Measurements from ENCODE around the gene CD1C.
"Not testable (repeated sequence)": the region's sequence is repeated elsewhere in the genome, so short reads cannot be mapped to it uniquely, and the experiment has no call there.

The CD1C gene

GRCh38 chr1:158289811-158290210 lies at the start of gene CD1C:
TSS of gene CD1C (plus strand) at chr1:158289923. CDS start at chr1:158290065, 142 bp downstream.
- DNase-seq: no peak

- no peak for DNase-seq
These were observed 43.1 kb upstream of the CD1C start for GRCh38 chr1:158246650-158247049.

GRCh38 chr1:158248118-158248517 lies 41.6 kb upstream of the CD1C start:
- DNase-seq: peak; percentile 74

GRCh38 chr1:158248771-158249170 lies 41.0 kb upstream of the CD1C start:
- peak; percentile 18 for DNase-seq

GRCh38 chr1:158249646-158250045 lies 40.1 kb upstream of the CD1C start:
- no peak for DNase-seq

- no peak for DNase-seq
These were observed 38.6 kb upstream of the CD1C start for GRCh38 chr1:158251163-158251562.

- no peak for DNase-seq
These were observed 34.1 kb upstream of the CD1C start for GRCh38 chr1:158255656-158256055.

- not testable (repeated sequence) for DNase-seq
These were observed 33.0 kb upstream of the CD1C start for GRCh38 chr1:158256747-158257146.

GRCh38 chr1:158257888-158258287 lies 31.8 kb upstream of the CD1C start:
- no peak for DNase-seq

- no peak for DNase-seq
These were observed 30.6 kb upstream of the CD1C start for GRCh38 chr1:158259117-158259516.

GRCh38 chr1:158272681-158273080 lies 17.0 kb upstream of the CD1C start:
- DNase-seq: no peak

GRCh38 chr1:158274797-158275196 lies 14.9 kb upstream of the CD1C start:
- no peak for DNase-seq

- DNase-seq: not testable (repeated sequence)
These were observed 7.3 kb upstream of the CD1C start for GRCh38 chr1:158282421-158282820.

GRCh38 chr1:158283965-158284364 lies 5.8 kb upstream of the CD1C start:
- peak; percentile 12 for DNase-seq

GRCh38 chr1:158285756-158286241 lies 3.9 kb upstream of the CD1C start:
- peak; percentile 60 for DNase-seq

GRCh38 chr1:158286487-158286886 lies 3.2 kb upstream of the CD1C start:
- DNase-seq: no peak

- DNase-seq: no peak
These were observed 2.8 kb upstream of the CD1C start for GRCh38 chr1:158286941-158287346.

GRCh38 chr1:158290321-158290844 lies 660 bp downstream of the CD1C start:
- peak; percentile 5 for DNase-seq

- no peak for DNase-seq
These were observed 6.1 kb downstream of the CD1C start for GRCh38 chr1:158295791-158296190.

GRCh38 chr1:158310623-158311022 lies 20.9 kb downstream of the CD1C start:
- no peak for DNase-seq

GRCh38 chr1:158311066-158311465 lies 21.3 kb downstream of the CD1C start:
- no peak for DNase-seq

- no peak for DNase-seq
These were observed 34.1 kb downstream of the CD1C start for GRCh38 chr1:158323866-158324265.

- no peak for DNase-seq
These were observed 34.7 kb downstream of the CD1C start for GRCh38 chr1:158324395-158324794.

GRCh38 chr1:158327481-158327880 lies 37.8 kb downstream of the CD1C start:
- DNase-seq: no peak

- DNase-seq: no peak
These were observed 38.7 kb downstream of the CD1C start for GRCh38 chr1:158328426-158328825.
